Measurements from ENCODE around the gene SARNP.
"Not testable (repeated sequence)": the region's sequence is repeated elsewhere in the genome, so short reads cannot be mapped to it uniquely, and the experiment has no call there.

The SARNP gene

GRCh38 chr12:55842681-55843429 is 25.3 kb upstream of the SARNP start, which contains the start of gene MMP19:
TSS of gene MMP19 (minus strand) at chr12:55842936. CDS start at chr12:55842830, 106 bp downstream.
- Histone ChIP-seq H3K79me2 (ENCODE audit: insufficient read depth, low read depth) (no peaks in the 10 kb centered on the region), H3K4me3 (IDR thresholded peaks at IDR 0.05; ENCODE audit: insufficient read depth, low read depth, low read length) (no peak within 1 kb of the TSS)

GRCh38 chr12:55840581-55841351 is 23.2 kb upstream of the SARNP start:
- H2AFZ ChIP-seq (ENCODE audit: low read depth) = no peak overlapping the region
- H3K27me3 ChIP-seq (ENCODE audit: insufficient read depth, low read depth) = no peaks in the 10 kb centered on the region
- H3K4me2 ChIP-seq = no peak overlapping the region
- H3K36me3 ChIP-seq (ENCODE audit: insufficient read depth) = no peaks in the 10 kb centered on the region
- H3K79me2 ChIP-seq (ENCODE audit: insufficient read depth, low read depth) = no peaks in the 10 kb centered on the region
- no peak overlapping the region for H3K4me3 ChIP-seq (IDR thresholded peaks at IDR 0.05; ENCODE audit: insufficient read depth, low read depth, low read length)
- H4K20me1 ChIP-seq (ENCODE audit: insufficient read depth) = no peaks in the 10 kb centered on the region
- H3K27ac ChIP-seq = no peak overlapping the region
- H3K4me1 ChIP-seq (ENCODE audit: low read depth, poor library complexity, severe bottlenecking) = no peaks in the 10 kb centered on the region
- no peak for TF ChIP-seq CTCF (conservative IDR thresholded peaks at IDR 0.05; ENCODE audit: low read depth, low read length)
- no peak overlapping the region for H3K9ac ChIP-seq

More at GRCh38 chr12:55842681-55843429, 25.3 kb upstream of the SARNP start, which contains the start of gene MMP19:
- Histone ChIP-seq H2AFZ (ENCODE audit: low read depth) (no peak within 1 kb of the TSS), H3K4me2 (no peak within 1 kb of the TSS), H3K9ac (no peak within 1 kb of the TSS), H3K27ac (no peak within 1 kb of the TSS), H4K20me1 (ENCODE audit: insufficient read depth) (no peaks in the 10 kb centered on the region), H3K27me3 (ENCODE audit: insufficient read depth, low read depth) (no peaks in the 10 kb centered on the region; the same call in 1 of the 2 replicates), H3K36me3 (ENCODE audit: insufficient read depth) (no peaks in the 10 kb centered on the region), H3K4me1 (ENCODE audit: low read depth, poor library complexity, severe bottlenecking) (no peaks in the 10 kb centered on the region)
- TF ChIP-seq CTCF (conservative IDR thresholded peaks at IDR 0.05; ENCODE audit: low read depth, low read length) = no peak

- Histone ChIP-seq H3K36me3 (ENCODE audit: insufficient read depth) (no peaks in the 10 kb centered on the region), H4K20me1 (ENCODE audit: insufficient read depth) (no peaks in the 10 kb centered on the region), H3K4me3 (IDR thresholded peaks at IDR 0.05; ENCODE audit: insufficient read depth, low read depth, low read length) (no peak overlapping the region), H3K9ac (no peak overlapping the region), H3K4me1 (ENCODE audit: low read depth, poor library complexity, severe bottlenecking) (no peaks in the 10 kb centered on the region), H3K27ac (no peak overlapping the region), H3K4me2 (no peak overlapping the region), H2AFZ (ENCODE audit: low read depth) (no peak overlapping the region), H3K27me3 (ENCODE audit: insufficient read depth, low read depth) (no peaks in the 10 kb centered on the region), H3K79me2 (ENCODE audit: insufficient read depth, low read depth) (no peaks in the 10 kb centered on the region)
- no peak for TF ChIP-seq CTCF (conservative IDR thresholded peaks at IDR 0.05; ENCODE audit: low read depth, low read length)
Observed at GRCh38 chr12:55839345-55840140, 22.0 kb upstream of the SARNP start.

- no peaks in the 10 kb centered on the region for H3K27me3 ChIP-seq (ENCODE audit: insufficient read depth, low read depth)
- H3K36me3 ChIP-seq (ENCODE audit: insufficient read depth) = no peaks in the 10 kb centered on the region
- H3K79me2 ChIP-seq (ENCODE audit: insufficient read depth, low read depth) = no peaks in the 10 kb centered on the region
- H3K4me1 ChIP-seq (ENCODE audit: low read depth, poor library complexity, severe bottlenecking) = no peaks in the 10 kb centered on the region
- no peak for TF ChIP-seq CTCF (conservative IDR thresholded peaks at IDR 0.05; ENCODE audit: low read depth, low read length)
- H3K4me2 ChIP-seq = no peak overlapping the region
- H3K27ac ChIP-seq = no peak overlapping the region
- H3K9ac ChIP-seq = no peak overlapping the region
- no peak overlapping the region for H2AFZ ChIP-seq (ENCODE audit: low read depth)
- no peaks in the 10 kb centered on the region for H4K20me1 ChIP-seq (ENCODE audit: insufficient read depth)
- H3K4me3 ChIP-seq (IDR thresholded peaks at IDR 0.05; ENCODE audit: insufficient read depth, low read depth, low read length) = no peak overlapping the region
Observed at GRCh38 chr12:55838361-55838760, 20.8 kb upstream of the SARNP start.

GRCh38 chr12:55834400-55834799 is 16.9 kb upstream of the SARNP start:
- H3K27ac ChIP-seq; H2AFZ ChIP-seq (ENCODE audit: low read depth); H3K79me2 ChIP-seq (ENCODE audit: insufficient read depth, low read depth); H3K36me3 ChIP-seq (ENCODE audit: insufficient read depth); H3K4me2 ChIP-seq; H4K20me1 ChIP-seq (ENCODE audit: insufficient read depth); H3K4me1 ChIP-seq (ENCODE audit: low read depth, poor library complexity, severe bottlenecking); H3K27me3 ChIP-seq (ENCODE audit: insufficient read depth, low read depth); H3K9ac ChIP-seq; H3K4me3 ChIP-seq (IDR thresholded peaks at IDR 0.05; ENCODE audit: insufficient read depth, low read depth, low read length): not testable (repeated sequence)

All from KMS-11 (cell line).